ENCODE measurements around the gene RAB13.
A peak's percentile ranks its signal among the peaks of the same experiment; 100 is the strongest.

RAB13 gene

GRCh38 chr1:153954826-153955225, 31.3 kb downstream of the RAB13 start:
- DNase-seq: no peak

- no peak for DNase-seq
These were observed 32.2 kb downstream of the RAB13 start for GRCh38 chr1:153953859-153954365.

- no peak for DNase-seq
These were observed 34.3 kb downstream of the RAB13 start for GRCh38 chr1:153951801-153952200.

- DNase-seq: no peak
These were observed 35.0 kb downstream of the RAB13 start for GRCh38 chr1:153951183-153951582.

- DNase-seq: peak; percentile 80
These were observed 39.4 kb downstream of the RAB13 start, which contains the start of gene DENND4B for GRCh38 chr1:153946622-153947241. Gene DENND4B (minus strand): TSS chr1:153946718. CDS start chr1:153944374, 2,344 bp downstream.

GRCh38 chr1:153945795-153946621, 40.1 kb downstream of the RAB13 start:
- DNase-seq: peak; percentile 93

- peak; percentile 86 for DNase-seq
These were observed 40.9 kb downstream of the RAB13 start for GRCh38 chr1:153945131-153945794.

- DNase-seq: no peak
These were observed 41.4 kb downstream of the RAB13 start for GRCh38 chr1:153944827-153945117.

GRCh38 chr1:153944005-153944826, 41.9 kb downstream of the RAB13 start:
- peak; percentile 17 for DNase-seq

- DNase-seq: no peak
These were observed 43.2 kb downstream of the RAB13 start for GRCh38 chr1:153942766-153943549.

- no peak for DNase-seq
These were observed 44.1 kb downstream of the RAB13 start for GRCh38 chr1:153941826-153942725.

GRCh38 chr1:153940756-153941155, 45.4 kb downstream of the RAB13 start:
- no peak for DNase-seq

- no peak for DNase-seq
These were observed 46.7 kb downstream of the RAB13 start for GRCh38 chr1:153939476-153939875.

- no peak for DNase-seq
These were observed 47.1 kb downstream of the RAB13 start for GRCh38 chr1:153938996-153939395.

GRCh38 chr1:153937331-153937730, 48.8 kb downstream of the RAB13 start:
- no peak for DNase-seq

- no peak for DNase-seq
These were observed 49.9 kb downstream of the RAB13 start for GRCh38 chr1:153936011-153936802.

GRCh38 chr1:153934746-153935145, 51.4 kb downstream of the RAB13 start:
- no peak for DNase-seq

GRCh38 chr1:153933955-153934354, 52.2 kb downstream of the RAB13 start:
- DNase-seq: no peak

GRCh38 chr1:153933430-153933829, 52.7 kb downstream of the RAB13 start:
- DNase-seq: no peak
